Measurements from ENCODE around the gene OSBPL6. TPM values are rescaled to one million over a fixed set of nuclear protein-coding genes. Genes with fewer than 3 reads are reported as not detected.

Gene OSBPL6
- total RNA-seq, 1 experiment from 2014 or later = 3.1 TPM

DNA sequence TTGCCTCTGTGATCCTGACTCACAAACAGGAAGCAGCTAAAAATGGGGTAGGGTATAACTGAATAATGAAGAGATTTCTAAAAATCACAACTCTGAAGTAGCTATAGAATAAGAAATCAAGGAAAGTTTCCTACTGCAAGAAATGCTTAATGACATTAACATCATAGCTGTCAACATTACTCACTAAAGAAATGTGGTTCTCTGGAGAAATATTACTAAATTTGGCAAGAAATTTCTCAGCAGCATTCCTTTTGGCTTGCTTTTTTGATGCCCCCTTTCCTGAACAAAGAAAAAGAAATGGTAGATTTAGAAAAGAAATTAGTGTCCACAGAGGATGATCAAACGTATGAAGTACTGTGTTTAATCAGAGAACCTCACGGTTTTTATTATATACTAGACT, 247.1 kb downstream of the OSBPL6 start:
- no peak for DNase-seq (ENCODE audit: low spot score)

GRCh38 chr2:178448968-178449661, 254.8 kb downstream of the OSBPL6 start:
- no peak for DNase-seq (ENCODE audit: low spot score)

DNA sequence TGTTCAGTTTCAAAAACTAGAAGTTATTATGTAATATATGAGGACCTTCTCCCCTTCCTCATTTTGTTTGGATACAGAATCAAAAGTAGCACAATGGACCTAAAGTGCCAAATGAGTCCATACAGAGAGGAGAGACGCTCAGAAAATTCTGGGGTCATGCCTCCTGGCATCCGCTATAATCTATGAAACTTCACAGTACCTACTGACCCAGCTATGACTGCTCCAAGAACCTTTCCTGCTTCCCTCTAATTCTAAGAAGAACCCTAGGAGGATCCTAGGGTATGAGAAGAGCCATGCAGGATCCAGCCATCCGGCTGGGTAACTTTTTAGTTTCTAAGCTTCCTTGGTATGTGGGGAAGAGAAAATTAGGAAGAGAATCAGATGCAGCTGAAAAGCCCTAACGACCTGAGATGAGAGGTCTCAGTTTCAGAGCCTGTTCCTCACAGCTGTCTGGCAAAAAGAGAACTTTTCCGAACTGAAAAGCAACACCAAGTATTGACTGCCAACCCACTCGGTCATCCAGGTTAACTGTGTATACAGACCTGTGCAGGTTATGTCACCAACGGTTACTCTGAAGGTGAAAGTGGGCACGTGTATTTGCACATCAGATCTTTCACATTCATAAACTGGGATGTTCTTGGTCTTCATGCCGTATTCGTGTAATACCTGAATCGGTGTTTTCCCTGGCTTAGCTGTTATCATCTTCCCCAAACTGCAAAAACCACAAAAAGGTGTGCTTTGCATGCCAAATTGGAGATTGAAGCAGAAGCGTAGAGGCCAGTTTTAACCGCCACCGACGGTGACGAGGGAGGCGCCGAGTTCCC, 255.6 kb downstream of the OSBPL6 start:
- DNase-seq (ENCODE audit: low spot score) = peak; percentile 7

GRCh38 chr2:178450524-178450773, 256.1 kb downstream of the OSBPL6 start:
- DNase-seq (ENCODE audit: low spot score) = no peak

DNA sequence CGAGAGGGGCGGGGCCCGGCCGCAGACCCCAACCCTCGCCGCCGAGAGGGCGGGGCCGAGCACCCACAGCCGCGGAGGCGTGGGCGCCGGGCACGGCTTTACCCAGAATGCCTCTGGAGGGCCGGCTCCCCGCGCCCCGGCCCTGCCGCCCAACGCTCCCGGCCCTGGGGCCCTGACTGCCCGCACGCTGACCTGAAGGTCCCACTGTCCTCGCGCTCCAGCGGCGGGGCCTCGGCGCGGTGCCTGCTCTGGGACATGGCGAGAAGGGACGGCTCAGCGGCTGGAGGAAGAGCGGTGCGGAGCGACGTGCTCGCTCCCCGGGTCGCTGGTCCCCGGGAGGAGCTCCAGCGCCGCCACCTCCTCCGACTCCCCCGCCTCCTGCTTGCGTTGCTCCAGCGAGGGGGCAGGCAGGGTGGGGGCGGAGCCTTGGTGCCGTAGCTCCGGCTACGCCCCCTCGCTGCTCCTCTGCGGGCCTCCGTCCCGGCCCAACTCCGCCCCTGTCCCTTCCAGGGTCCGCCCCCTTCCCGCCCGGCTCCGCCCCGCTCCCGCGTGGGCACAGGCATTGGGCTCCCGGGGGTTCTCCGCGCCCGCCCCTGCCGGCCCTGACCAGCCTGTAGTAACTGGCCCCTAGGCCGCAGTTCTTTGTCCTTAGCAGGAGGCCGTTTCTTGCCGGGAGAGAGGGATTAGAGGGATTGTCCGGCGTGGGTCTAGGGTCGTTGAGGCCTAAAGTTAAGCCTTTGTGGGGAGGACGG, 256.6 kb downstream of the OSBPL6 start, which contains the start of the genes PJVK and PRKRA:
Gene PJVK (plus strand): TSS at position 605 of the 752 bp plus-strand sequence. CDS start 2,032 bp downstream, outside the sequence.
Gene PRKRA (minus strand): TSS at position 402 of the 752 bp plus-strand sequence. CDS start 145 bp downstream, at position 257.
- peak; percentile 89 for DNase-seq (ENCODE audit: low spot score)

DNA sequence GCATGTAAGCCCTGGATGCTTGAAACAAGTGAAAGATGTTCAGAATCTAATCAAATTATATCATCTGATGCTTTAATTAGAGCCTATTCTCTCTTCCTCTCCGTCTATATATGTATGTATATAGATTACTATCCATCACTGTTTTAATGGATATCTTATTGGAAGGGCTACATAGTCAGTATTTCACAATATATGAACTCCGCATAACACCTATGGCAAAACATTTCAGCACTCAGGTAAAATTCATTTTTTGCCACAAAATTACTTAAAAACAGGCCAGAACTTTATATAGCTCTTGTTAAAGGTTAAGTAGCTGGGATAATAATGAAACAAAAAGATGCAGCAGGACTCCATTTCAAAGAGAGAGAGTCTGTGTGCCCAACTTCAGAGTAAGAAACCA, 258.0 kb downstream of the OSBPL6 start:
- DNase-seq (ENCODE audit: low spot score) = no peak

Other genes starting within 250 kb of the OSBPL6 start
- gene PDE11A, start 121.7 kb upstream of the OSBPL6 start, total RNA-seq (2014; rRNA removed; shearing (Covaris generic)) = 0.03 and 0.91 TPM in 2 replicates
- 18.2 and 21.1 TPM in 2 replicates for gene RBM45, start 82.1 kb upstream of the OSBPL6 start, total RNA-seq (2014; rRNA removed; shearing (Covaris generic))

All from A172 (cell line).